CD4-positive, alpha-beta memory T cell (primary cell): ENCODE measurements around the gene COL5A3. TPM values are rescaled to one million over a fixed set of nuclear protein-coding genes. Genes with fewer than 3 reads are reported as not detected.

Source experiments
- CTCF ChIA-PET: fragments of 350-600 bp; sonication (Branson Sonifier 250); formaldehyde crosslinking; loops from one replicate; lab custom pipeline; 2021; ENCODE audit warnings: inconsistent platforms; ENCODE audit not compliant: partially characterized antibody; lab: Charles Lee
- POLR2A ChIA-PET: fragments of 350-600 bp; sonication (Branson Sonifier 250); formaldehyde crosslinking; loops from one replicate; lab custom pipeline; 2021; ENCODE audit not compliant: partially characterized antibody; lab: Charles Lee
- DNase-seq, 5 donors: peaks; one replicate each; pipeline versions ENCODE4 v3.0.0 to v3.0.0-alpha.2; 2020 to 2022; ENCODE audit warnings: mixed read lengths in 1 of 5
- H3K27ac ChIP-seq: one replicate; pipeline ENCODE4 v1.7.0; 2013; ENCODE audit warnings: low read depth, low read length
- H3K27me3 ChIP-seq: 2 replicates; pipeline ENCODE4 v1.7.0; 2013; ENCODE audit warnings: mild to moderate bottlenecking, low read length, moderate library complexity; ENCODE audit not compliant: insufficient read depth
- H3K36me3 ChIP-seq: 2 replicates; pipeline ENCODE4 v1.7.0; 2013; ENCODE audit warnings: mild to moderate bottlenecking, low read length, moderate library complexity; ENCODE audit not compliant: insufficient read depth
- H3K4me1 ChIP-seq: 2 replicates; pipeline ENCODE4 v1.7.0; 2013; ENCODE audit warnings: mild to moderate bottlenecking, low read length, moderate library complexity; ENCODE audit not compliant: insufficient read depth
- H3K4me3 ChIP-seq, 2 donors: one replicate each; pipeline ENCODE4 v1.7.0; 2013; ENCODE audit warnings: low read length in 2 of 2, mild to moderate bottlenecking in 1 of 2
- H3K9me3 ChIP-seq, 2 donors: one replicate each; pipeline ENCODE4 v1.7.0; 2013; ENCODE audit warnings: low read length in 2 of 2, control low read depth in 1 of 2; ENCODE audit not compliant: control insufficient read depth in 1 of 2
- H3K27ac Mint-ChIP-seq, 7 donors: one replicate each; pipeline ENCODE4 v1.8.0; 2020 to 2021; ENCODE audit warnings: mixed read lengths in 7 of 7, mild to moderate bottlenecking in 6 of 7, inconsistent platforms in 3 of 7, moderate library complexity in 3 of 7
- H3K27me3 Mint-ChIP-seq, 2 donors: one replicate each; pipeline ENCODE4 v1.8.0; 2020 to 2021; ENCODE audit warnings: mixed read lengths in 2 of 2
- H3K36me3 Mint-ChIP-seq, 2 donors: one replicate each; pipeline ENCODE4 v1.8.0; 2020 to 2021; ENCODE audit warnings: mixed read lengths in 2 of 2, inconsistent platforms in 1 of 2, mild to moderate bottlenecking in 1 of 2
- H3K4me1 Mint-ChIP-seq, 4 donors: one replicate each; pipeline ENCODE4 v1.8.0; 2020 to 2021; ENCODE audit warnings: mixed read lengths in 4 of 4, mild to moderate bottlenecking in 1 of 4
- H3K4me3 Mint-ChIP-seq, 8 donors: one replicate each; pipeline ENCODE4 v1.8.0; 2020 to 2021; ENCODE audit warnings: mixed read lengths in 8 of 8, mild to moderate bottlenecking in 7 of 8, moderate library complexity in 6 of 8, inconsistent platforms in 3 of 8
- H3K9me3 Mint-ChIP-seq, 8 donors: one replicate each; pipeline ENCODE4 v1.8.0; 2020 to 2021; ENCODE audit warnings: mixed read lengths in 8 of 8, mild to moderate bottlenecking in 5 of 8, inconsistent platforms in 3 of 8, moderate library complexity in 1 of 8
- intact Hi-C: fragments of 100-400 bp; cut with micrococcal nuclease; formaldehyde crosslinking; loops from one replicate; pipeline ENCODE4 v1.15.1; 2023
- polyA plus RNA-seq, 2 donors: library from polyadenylated mRNA; unstranded; fragments of 300-500 nt; fragmentation: Illumina TruSeq; gene quantifications; one replicate each; pipeline ENCODE4 v1.2.3, GENCODE V29; 2021
- total RNA-seq, 2 experiments: library from RNA; stranded (reverse); gene quantifications; one replicate each; pipeline ENCODE4 v1.2.3, GENCODE V29; 2021

COL5A3 gene
- total RNA-seq (1 to 10 TPM; 3.5 to 4.3 TPM), polyA plus RNA-seq (under 1 TPM; 0.07 to 0.45 TPM)

DNA sequence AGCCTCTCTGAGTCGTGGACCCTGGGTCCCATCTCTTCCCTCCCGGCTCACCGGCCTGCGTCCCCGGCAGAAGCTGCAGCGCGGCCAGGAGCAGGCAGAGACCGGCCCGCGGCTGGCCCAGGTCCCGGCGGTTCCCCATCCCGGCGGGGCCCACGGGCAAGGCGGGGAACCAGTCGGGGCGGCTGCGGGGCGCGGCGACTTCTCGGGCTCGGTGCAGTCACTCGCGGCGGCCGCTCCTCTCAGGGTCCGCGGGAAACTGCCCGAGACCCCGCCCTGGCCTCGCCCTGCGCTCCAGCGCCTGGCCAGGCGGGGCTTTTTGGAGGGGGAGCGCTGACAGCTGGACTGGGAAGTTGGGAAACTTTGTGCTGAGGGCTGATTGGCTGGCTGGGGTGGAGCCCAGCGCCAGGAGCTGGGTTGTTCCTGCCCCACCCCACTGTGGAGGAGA is at the start of gene COL5A3:
Gene COL5A3, minus strand, starts transcription at position 258 of the 445 bp plus-strand sequence. Its CDS starts 119 bp downstream, at position 139.
- ChIA-PET CTCF (interaction anchor here (0.6 to 1.0 kb wide), 2 partner anchors 10 to 11 kb away, joined by 3 to 4 read pairs; no protein-coding TSS in a partner anchor), POLR2A (interaction anchor here (0.9 kb wide), 1 partner anchor 102 kb away, joined by 3 read pairs; no protein-coding TSS in a partner anchor)
- no peak for DNase-seq
- Mint-ChIP-seq H3K4me1 (peaks cover 14 to 36% (median 29%) of the 10 kb centered on the region in 4 donors), H3K27ac (peak within 1 kb of the TSS; percentile 3 to 85 (median 43)), H3K4me3 (peak within 1 kb of the TSS in 7 of 8 donors; percentile 61 to 81 (median 74)), H3K36me3 (no peaks in the 10 kb centered on the region), H3K27me3 (peaks cover 40 to 46% of the 10 kb centered on the region in 2 donors), H3K9me3 (peaks cover 0 to 7% (median under 1%) of the 10 kb centered on the region in 8 donors)
- intact Hi-C loops = no loop called here
- Histone ChIP-seq H3K27ac (no peak within 1 kb of the TSS), H3K9me3 (no peaks in the 10 kb centered on the region), H3K4me1 (peaks cover 34% of the 10 kb centered on the region), H3K4me3 (no peak within 1 kb of the TSS), H3K27me3 (peaks cover 20% of the 10 kb centered on the region), H3K36me3 (no peaks in the 10 kb centered on the region)

DNA sequence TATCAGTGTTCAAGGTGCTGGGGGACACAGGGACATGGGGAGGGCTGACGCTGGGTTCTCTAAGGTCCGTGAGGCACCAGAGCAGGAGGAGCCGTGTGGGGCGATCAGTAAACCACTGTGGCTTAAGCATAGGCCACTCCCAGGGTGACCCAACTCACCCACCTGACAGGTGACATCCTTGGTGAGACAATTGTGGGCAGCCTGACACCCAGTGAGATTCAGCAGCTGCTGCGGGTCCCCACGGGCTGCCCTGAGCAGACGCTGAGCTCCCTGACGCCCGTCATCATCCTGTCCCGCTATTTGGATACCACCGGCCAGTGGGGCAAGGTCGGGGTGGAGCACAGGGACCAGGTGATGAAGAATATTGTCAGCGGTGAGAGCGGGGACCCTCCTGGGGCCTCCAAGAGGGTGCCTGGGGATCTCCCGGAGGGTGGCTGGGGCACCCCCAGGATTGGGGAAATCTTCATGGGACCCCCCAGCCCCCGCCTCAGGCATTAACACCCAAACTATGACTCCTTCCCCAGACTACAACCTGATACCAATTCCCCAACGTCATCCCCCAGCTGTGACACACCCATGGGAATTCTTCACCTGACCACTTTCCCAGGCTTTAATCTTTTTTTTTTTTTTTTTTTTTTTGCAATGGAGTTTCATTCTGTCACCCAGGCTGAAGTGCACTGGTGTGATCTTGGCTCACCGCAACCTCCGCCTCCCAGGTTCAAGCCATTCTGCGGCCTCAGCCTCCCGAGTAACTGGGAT is 42.5 kb upstream of the COL5A3 start:
- intact Hi-C loops = no loop called here
- H3K4me3 ChIP-seq = no peak overlapping the region
- Mint-ChIP-seq H3K4me3 (no peak overlapping the region), H3K27me3 (no peaks in the 10 kb centered on the region), H3K36me3 (no peaks in the 10 kb centered on the region), H3K4me1 (no peaks in the 10 kb centered on the region), H3K27ac (no peak overlapping the region), H3K9me3 (no peaks in the 10 kb centered on the region)
- POLR2A ChIA-PET = no interaction called here
- no peaks in the 10 kb centered on the region for H3K4me1 ChIP-seq
- H3K27ac ChIP-seq = no peak overlapping the region
- no peak for DNase-seq
- CTCF ChIA-PET = no interaction called here
- no peaks in the 10 kb centered on the region for H3K27me3 ChIP-seq
- H3K36me3 ChIP-seq = no peaks in the 10 kb centered on the region
- no peaks in the 10 kb centered on the region for H3K9me3 ChIP-seq

DNA sequence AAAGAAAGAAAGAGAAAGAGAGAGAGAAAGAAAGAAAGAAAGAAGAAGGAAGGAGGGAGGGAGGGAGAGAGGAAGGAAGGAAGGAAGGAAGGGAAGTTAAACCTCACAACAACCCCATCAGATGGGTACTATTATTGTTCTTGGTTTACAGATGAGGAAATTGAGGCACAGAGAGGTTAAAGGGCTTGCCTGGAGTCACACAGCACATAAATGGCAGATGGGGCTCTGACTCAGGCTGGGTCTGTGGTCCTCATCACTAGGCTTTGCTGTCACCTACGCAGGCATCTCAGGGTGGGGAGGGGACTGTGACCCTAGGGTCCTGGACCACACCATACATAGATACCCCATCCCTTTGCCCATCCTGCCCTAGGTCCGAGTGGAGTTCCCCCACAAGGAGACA is 39.3 kb upstream of the COL5A3 start:
- DNase-seq = no peak
- intact Hi-C loops = no loop called here
- no peak overlapping the region for H3K4me3 Mint-ChIP-seq

DNA sequence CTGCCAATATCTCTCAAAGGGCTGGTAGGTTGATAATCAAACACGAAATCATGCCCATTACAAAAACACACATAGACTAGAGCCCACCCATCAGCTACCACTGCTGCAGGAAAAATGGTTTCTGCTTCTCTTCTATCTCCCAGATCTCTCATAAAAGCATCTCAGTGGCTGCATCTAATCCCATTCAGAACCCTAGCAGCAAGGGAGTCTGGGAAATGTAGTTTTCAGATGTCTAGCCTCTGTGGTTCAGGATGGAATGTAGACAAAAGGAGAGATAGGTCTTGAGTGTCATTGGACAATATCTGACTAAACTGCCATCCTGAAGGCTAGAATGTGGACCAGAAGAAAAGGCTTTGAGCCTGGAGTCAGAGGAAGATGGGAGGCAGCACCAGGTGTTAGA is 35.1 kb upstream of the COL5A3 start:
- DNase-seq = no peak
- H3K4me1 ChIP-seq = no peaks in the 10 kb centered on the region
- H3K4me1 Mint-ChIP-seq = peaks cover 0 to 4% (median 0%) of the 10 kb centered on the region in 4 donors
- intact Hi-C loops = no loop called here
- POLR2A ChIA-PET = no interaction called here
- H3K4me3 ChIP-seq = no peak overlapping the region
- H3K36me3 Mint-ChIP-seq = no peaks in the 10 kb centered on the region
- H3K9me3 ChIP-seq = no peaks in the 10 kb centered on the region
- H3K4me3 Mint-ChIP-seq = peak overlapping the region in 1 of 8 donors; percentile 47
- H3K27me3 ChIP-seq = no peaks in the 10 kb centered on the region
- H3K9me3 Mint-ChIP-seq = peaks cover 0 to 8% (median under 1%) of the 10 kb centered on the region in 8 donors
- peaks cover 16 to 26% of the 10 kb centered on the region in 2 donors for H3K27me3 Mint-ChIP-seq
- H3K27ac ChIP-seq = no peak overlapping the region
- H3K27ac Mint-ChIP-seq = no peak overlapping the region
- no peaks in the 10 kb centered on the region for H3K36me3 ChIP-seq
- CTCF ChIA-PET = no interaction called here

More for the DNA sequence above, 39.3 kb upstream of the COL5A3 start:
- no peaks in the 10 kb centered on the region for H3K27me3 ChIP-seq
- CTCF ChIA-PET = no interaction called here
- H3K4me1 Mint-ChIP-seq = no peaks in the 10 kb centered on the region
- no peaks in the 10 kb centered on the region for H3K36me3 ChIP-seq
- no peaks in the 10 kb centered on the region for H3K36me3 Mint-ChIP-seq
- no peaks in the 10 kb centered on the region for H3K9me3 ChIP-seq
- no peak overlapping the region for H3K27ac Mint-ChIP-seq
- no peaks in the 10 kb centered on the region for H3K4me1 ChIP-seq
- H3K4me3 ChIP-seq = no peak overlapping the region
- POLR2A ChIA-PET = no interaction called here
- H3K27ac ChIP-seq = no peak overlapping the region
- peaks cover 0 to 2% (median 0%) of the 10 kb centered on the region in 8 donors for H3K9me3 Mint-ChIP-seq
- peaks cover 4 to 9% of the 10 kb centered on the region in 2 donors for H3K27me3 Mint-ChIP-seq

DNA sequence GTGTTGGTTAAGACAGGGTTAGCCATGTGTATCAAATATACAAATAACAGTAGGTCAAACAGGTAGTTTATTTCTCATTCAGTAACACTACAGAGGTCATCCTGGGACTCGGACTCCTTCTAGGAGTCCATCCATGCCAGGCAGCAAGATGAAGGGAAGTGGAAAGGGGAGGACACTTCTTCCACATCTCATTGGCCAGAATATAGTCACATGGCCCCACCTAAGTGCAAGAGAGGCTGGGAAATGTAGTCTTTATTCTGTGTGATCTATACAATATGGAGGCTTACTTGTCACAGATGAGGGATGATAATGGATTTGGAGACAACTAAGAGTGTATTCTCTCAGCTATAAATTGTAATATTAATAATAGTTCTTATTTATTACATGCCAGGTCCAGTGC is 34.1 kb upstream of the COL5A3 start:
- Histone ChIP-seq H3K4me1 (no peaks in the 10 kb centered on the region), H3K9me3 (no peaks in the 10 kb centered on the region)
- H3K9me3 Mint-ChIP-seq = peaks cover 0 to 8% (median under 1%) of the 10 kb centered on the region in 8 donors

DNA sequence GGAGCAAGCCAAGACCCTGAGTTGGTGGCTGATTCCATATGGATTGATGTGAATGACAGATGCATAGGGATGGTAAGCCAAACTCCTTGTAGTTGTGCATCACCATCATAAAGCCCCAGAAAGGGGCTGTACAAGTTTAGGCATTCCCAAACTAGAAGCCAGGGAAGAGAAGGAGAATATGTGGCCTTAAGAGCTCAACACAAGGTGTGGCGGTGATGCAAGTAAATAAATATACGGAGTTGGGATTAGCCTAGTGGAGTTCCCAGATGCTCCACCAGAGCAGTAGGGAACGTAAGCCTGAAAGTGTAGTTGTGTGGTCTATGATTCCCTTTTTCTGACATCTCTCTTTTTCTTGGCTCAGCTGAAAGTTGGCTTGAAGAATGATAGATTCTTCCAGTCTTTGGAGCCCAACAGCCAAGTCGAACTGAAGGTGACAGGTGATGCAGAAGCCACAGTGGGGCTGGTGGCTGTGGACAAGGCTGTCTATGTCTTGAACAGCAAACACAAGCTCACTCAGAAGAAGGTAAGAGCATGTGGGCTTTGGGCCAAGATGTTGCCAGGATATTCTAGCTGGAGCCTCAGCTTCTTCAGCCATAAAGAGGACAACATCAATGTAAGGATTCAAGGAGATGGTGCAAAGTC is 33.1 kb upstream of the COL5A3 start:
- Mint-ChIP-seq H3K9me3 (peaks cover 0 to 8% (median under 1%) of the 10 kb centered on the region in 8 donors), H3K36me3 (no peaks in the 10 kb centered on the region), H3K27ac (no peak overlapping the region), H3K27me3 (peaks cover 18 to 33% of the 10 kb centered on the region in 2 donors), H3K4me3 (no peak overlapping the region), H3K4me1 (peaks cover 0 to 4% (median 0%) of the 10 kb centered on the region in 4 donors)
- POLR2A ChIA-PET = no interaction called here
- H3K36me3 ChIP-seq = no peaks in the 10 kb centered on the region
- H3K27ac ChIP-seq = no peak overlapping the region
- H3K4me3 ChIP-seq = no peak overlapping the region
- no peaks in the 10 kb centered on the region for H3K27me3 ChIP-seq
- no peak for DNase-seq
- CTCF ChIA-PET = no interaction called here
- intact Hi-C loops = no loop called here
- H3K4me1 ChIP-seq = no peaks in the 10 kb centered on the region
- H3K9me3 ChIP-seq = no peaks in the 10 kb centered on the region

More for the DNA sequence above, 34.1 kb upstream of the COL5A3 start:
- ChIA-PET CTCF (interaction anchor here (1.3 kb wide), 1 partner anchor 15 kb away, joined by 3 read pairs; no protein-coding TSS in a partner anchor), POLR2A (no interaction called here)
- Mint-ChIP-seq H3K4me3 (no peak overlapping the region), H3K4me1 (peaks cover 0 to 4% (median 0%) of the 10 kb centered on the region in 4 donors), H3K27me3 (peaks cover 16 to 26% of the 10 kb centered on the region in 2 donors), H3K36me3 (no peaks in the 10 kb centered on the region), H3K27ac (no peak overlapping the region)
- Histone ChIP-seq H3K36me3 (no peaks in the 10 kb centered on the region), H3K27me3 (no peaks in the 10 kb centered on the region), H3K27ac (no peak overlapping the region), H3K4me3 (no peak overlapping the region)
- DNase-seq = no peak
- intact Hi-C loops = no loop called here

DNA sequence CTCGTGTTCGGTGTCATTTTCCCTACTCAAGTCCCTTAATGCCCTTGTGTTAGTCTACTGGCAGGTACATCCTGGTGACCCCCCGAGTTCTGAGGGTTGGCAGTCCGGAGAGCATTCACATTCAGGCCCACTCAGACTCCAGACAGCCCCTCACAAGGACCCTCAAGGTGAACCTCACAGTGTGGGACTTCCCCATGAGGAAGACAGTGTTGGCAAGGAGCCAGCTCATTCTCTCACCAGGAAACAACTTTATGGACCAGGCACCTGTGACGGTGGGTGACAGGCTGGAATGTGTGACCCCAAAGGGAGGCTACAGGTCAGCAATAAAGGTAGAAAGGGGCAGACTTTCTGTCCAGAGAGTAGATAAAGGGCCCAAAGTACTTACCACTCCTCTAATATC is 27.5 kb upstream of the COL5A3 start:
- H3K4me1 Mint-ChIP-seq = no peaks in the 10 kb centered on the region
- no peak overlapping the region for H3K4me3 Mint-ChIP-seq
- Histone ChIP-seq H3K4me3 (no peak overlapping the region), H3K27me3 (no peaks in the 10 kb centered on the region), H3K36me3 (no peaks in the 10 kb centered on the region), H3K27ac (no peak overlapping the region), H3K9me3 (no peaks in the 10 kb centered on the region), H3K4me1 (no peaks in the 10 kb centered on the region)
- CTCF ChIA-PET = interaction anchor here (1.3 kb wide), 1 partner anchor 10 kb away, joined by 3 read pairs; no protein-coding TSS in a partner anchor
- DNase-seq = no peak
- intact Hi-C loops = no loop called here
- peaks cover 17 to 24% of the 10 kb centered on the region in 2 donors for H3K27me3 Mint-ChIP-seq
- no peaks in the 10 kb centered on the region for H3K9me3 Mint-ChIP-seq
- H3K36me3 Mint-ChIP-seq = no peaks in the 10 kb centered on the region
- POLR2A ChIA-PET = no interaction called here
- no peak overlapping the region for H3K27ac Mint-ChIP-seq
